HEK293T (cell line): Measurements from ENCODE around the gene C12orf54.
"Not testable (repeated sequence)": the region's sequence is repeated elsewhere in the genome, so short reads cannot be mapped to it uniquely, and the experiment has no call there.

Experiments
- CTCF ChIA-PET: fragments of 350-600 bp; formaldehyde crosslinking; extraction: SDS; loops from one replicate; lab custom pipeline; 2021; ENCODE audit warnings: antibody characterized with exemption, inconsistent platforms; lab: Yijun Ruan, JAX
- POLR2A ChIA-PET: fragments of 350-600 bp; formaldehyde crosslinking; extraction: SDS; loops from one replicate; lab custom pipeline; 2020; ENCODE audit warnings: antibody characterized with exemption, inconsistent platforms; lab: Yijun Ruan, JAX
- DNase-seq: peaks from one replicate; pipeline ENCODE4 v3.0.0; 2012; ENCODE audit warnings: mixed read lengths; ENCODE audit errors: extremely low spot score
- ARNT ChIP-seq: fragments of 450-650 bp; IDR thresholded peaks from 2 replicates; pipeline ENCODE4 v1.6.1; 2017; ENCODE audit warnings: mild to moderate bottlenecking
- BHLHE40 ChIP-seq: fragments of 450-650 bp; IDR thresholded peaks from 2 replicates; pipeline ENCODE4 v1.6.1; 2016; ENCODE audit warnings: mild to moderate bottlenecking, moderate library complexity, borderline replicate concordance
- CTBP1 ChIP-seq: fragments of 450-650 bp; IDR thresholded peaks from 2 replicates; pipeline ENCODE4 v1.6.1; 2016; ENCODE audit warnings: borderline replicate concordance
- ELF4 ChIP-seq: fragments of 450-650 bp; IDR thresholded peaks from 2 replicates; pipeline ENCODE4 v1.6.1; 2017; ENCODE audit warnings: antibody characterized with exemption
- FOXA1 ChIP-seq: fragments of 450-650 bp; IDR thresholded peaks from 2 replicates; pipeline ENCODE4 v1.6.1; 2016; ENCODE audit warnings: mild to moderate bottlenecking
- FOXK2 ChIP-seq: fragments of 450-650 bp; IDR thresholded peaks from 2 replicates; pipeline ENCODE4 v1.6.1; 2016; ENCODE audit warnings: mild to moderate bottlenecking
- FOXM1 ChIP-seq: fragments of 450-650 bp; IDR thresholded peaks from 2 replicates; pipeline ENCODE4 v1.6.1; 2017; ENCODE audit warnings: mild to moderate bottlenecking, borderline replicate concordance
- HDGF ChIP-seq: fragments of 450-650 bp; IDR thresholded peaks from 2 replicates; pipeline ENCODE4 v1.6.1; 2017; ENCODE audit warnings: antibody characterized with exemption, borderline replicate concordance
- L3MBTL2 ChIP-seq: fragments of 450-650 bp; conservative IDR thresholded peaks from 2 replicates; pipeline ENCODE4 v1.6.1; 2016; ENCODE audit warnings: mild to moderate bottlenecking
- LEF1 ChIP-seq: fragments of 450-650 bp; IDR thresholded peaks from 2 replicates; pipeline ENCODE4 v1.6.1; 2017; ENCODE audit warnings: mild to moderate bottlenecking, borderline replicate concordance
- NFRKB ChIP-seq: fragments of 450-650 bp; IDR thresholded peaks from 2 replicates; pipeline ENCODE4 v1.6.1; 2016; ENCODE audit warnings: mild to moderate bottlenecking, moderate library complexity
- SP1 ChIP-seq: fragments of 450-650 bp; IDR thresholded peaks from 2 replicates; pipeline ENCODE4 v1.6.1; 2017
- SUZ12 ChIP-seq: fragments of 450-650 bp; IDR thresholded peaks from 2 replicates; pipeline ENCODE4 v1.6.1; 2016; ENCODE audit warnings: mild to moderate bottlenecking
- TARDBP ChIP-seq: fragments of 450-650 bp; IDR thresholded peaks from 2 replicates; pipeline ENCODE4 v1.6.1; 2016
- ZNF384 ChIP-seq: fragments of 450-650 bp; IDR thresholded peaks from 2 replicates; pipeline ENCODE4 v1.6.1; 2016
- TF ChIP-seq, protein P1 (sequence below): fragments of 450-650 bp; IDR thresholded peaks from 2 replicates; pipeline ENCODE4 v1.6.1; 2016

C12orf54 gene

DNA sequence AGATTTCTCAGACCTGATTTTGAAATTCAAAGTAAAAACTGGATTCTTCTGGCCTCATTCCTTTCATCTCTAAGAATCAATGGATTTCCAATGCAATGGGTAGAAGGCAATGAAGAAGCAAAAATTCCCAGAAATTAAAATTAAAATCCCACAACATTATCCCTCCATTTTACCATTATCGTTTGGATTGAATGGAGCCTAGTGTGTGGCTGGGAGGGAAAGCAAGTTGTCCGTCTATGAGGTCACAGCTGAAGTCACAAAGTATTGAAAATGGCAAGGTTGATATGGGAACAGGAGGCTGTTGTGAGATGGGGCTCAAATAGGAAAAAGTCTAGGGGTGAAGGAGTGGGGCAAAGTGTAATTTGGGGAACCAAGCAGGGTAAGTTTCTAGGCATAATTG lies at the start of gene C12orf54:
TSS of gene C12orf54 (plus strand) at position 301 of the 400 bp plus-strand sequence. CDS start 799 bp downstream, outside the sequence.
- TF ChIP-seq SP1, result no peak
- no peak for TF ChIP-seq SUZ12
- no peak for TF ChIP-seq L3MBTL2
- TF ChIP-seq FOXM1, result no peak
- TF ChIP-seq ELF4, result no peak
- TF ChIP-seq CTBP1, result no peak
- TF ChIP-seq HDGF, result no peak
- no peak for TF ChIP-seq NFRKB
- TF ChIP-seq LEF1, result no peak
- TF ChIP-seq, protein P1, sequence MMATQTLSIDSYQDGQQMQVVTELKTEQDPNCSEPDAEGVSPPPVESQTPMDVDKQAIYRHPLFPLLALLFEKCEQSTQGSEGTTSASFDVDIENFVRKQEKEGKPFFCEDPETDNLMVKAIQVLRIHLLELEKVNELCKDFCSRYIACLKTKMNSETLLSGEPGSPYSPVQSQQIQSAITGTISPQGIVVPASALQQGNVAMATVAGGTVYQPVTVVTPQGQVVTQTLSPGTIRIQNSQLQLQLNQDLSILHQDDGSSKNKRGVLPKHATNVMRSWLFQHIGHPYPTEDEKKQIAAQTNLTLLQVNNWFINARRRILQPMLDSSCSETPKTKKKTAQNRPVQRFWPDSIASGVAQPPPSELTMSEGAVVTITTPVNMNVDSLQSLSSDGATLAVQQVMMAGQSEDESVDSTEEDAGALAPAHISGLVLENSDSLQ, result no peak
- no peak for TF ChIP-seq ARNT
- no peak for TF ChIP-seq BHLHE40
- POLR2A ChIA-PET, result no interaction called here
- no peak for DNase-seq
- CTCF ChIA-PET, result no interaction called here

DNA sequence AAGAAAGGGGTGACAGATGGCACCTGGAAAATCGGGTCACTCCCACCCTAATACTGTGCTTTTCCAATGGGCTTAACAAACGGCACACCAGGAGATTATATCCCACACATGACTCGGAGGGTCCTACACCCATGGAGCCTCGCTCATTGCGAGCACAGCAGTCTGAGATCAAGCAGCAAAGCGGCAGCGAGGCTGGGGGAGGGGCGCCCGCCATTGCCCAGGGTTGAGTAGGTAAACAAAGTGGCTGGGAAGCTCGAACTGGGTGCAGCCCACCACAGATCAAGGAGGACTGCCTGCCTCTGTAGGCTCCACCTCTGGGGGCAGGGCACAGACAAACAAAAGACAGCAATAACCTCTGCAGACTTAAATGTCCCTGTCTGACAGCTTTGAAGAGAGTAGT lies 48.3 kb upstream of the C12orf54 start:
- POLR2A ChIA-PET, CTCF ChIA-PET, DNase-seq: not testable (repeated sequence)

DNA sequence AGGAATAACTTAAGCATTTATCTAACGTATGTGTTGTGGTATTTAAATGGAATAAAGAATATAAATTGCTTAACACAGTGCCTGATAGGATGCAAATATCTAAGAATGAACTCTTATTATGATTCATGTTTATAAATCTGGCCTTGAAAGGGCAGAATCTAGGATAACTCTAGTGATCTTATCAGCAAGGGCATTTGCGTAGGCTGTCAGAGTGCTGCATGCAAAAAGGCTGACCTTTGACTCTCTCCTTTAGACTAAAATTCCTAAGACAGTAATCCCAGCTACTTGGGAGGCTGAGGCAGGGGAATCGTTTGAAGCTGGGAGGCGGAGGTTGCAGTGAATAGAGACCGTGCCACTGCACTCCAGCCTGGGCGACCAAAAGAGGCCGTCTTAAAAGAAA lies 41.2 kb upstream of the C12orf54 start:
- TF ChIP-seq L3MBTL2 (no peak), ARNT (no peak), FOXM1 (no peak), SP1 (no peak), BHLHE40 (no peak), ZNF384 (no peak), FOXK2 (no peak), TARDBP (no peak), ELF4 (no peak), HDGF (no peak)
- no peak for DNase-seq
- CTCF ChIA-PET, result no interaction called here

DNA sequence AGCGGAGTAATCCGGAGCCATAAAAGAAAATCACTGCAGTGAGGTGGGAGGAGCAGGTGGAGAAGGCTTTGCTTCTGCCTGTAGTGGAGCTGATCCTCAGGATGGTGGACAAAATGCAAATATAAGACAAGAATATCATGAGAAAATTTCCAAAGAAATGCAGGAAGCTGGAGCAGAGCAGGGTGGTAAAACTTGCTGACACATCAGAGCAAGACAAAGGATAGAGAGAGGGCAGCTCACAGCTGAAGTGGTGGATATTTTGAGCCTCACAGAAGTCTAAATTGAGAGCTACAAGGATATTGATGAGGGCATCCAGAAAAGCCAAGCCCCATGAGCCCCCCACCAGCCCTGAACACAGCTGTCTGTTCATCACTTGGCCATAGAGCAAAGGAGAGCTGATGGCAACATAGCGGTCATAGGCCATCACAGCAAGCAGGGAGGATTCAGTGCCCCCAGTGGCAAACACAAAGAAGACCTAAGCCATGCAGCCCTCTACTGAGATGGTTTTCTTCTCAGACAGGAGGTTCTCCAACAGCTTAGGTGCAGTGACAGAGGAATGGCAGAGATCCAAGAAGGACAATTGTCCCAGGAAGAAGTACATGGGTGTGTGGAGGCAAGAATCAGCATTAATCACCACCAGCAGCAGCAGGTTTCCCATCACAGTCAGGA lies 40.0 kb upstream of the C12orf54 start:
- TF ChIP-seq BHLHE40, result no peak
- CTCF ChIA-PET, result no interaction called here
- POLR2A ChIA-PET, result no interaction called here
- peak; percentile 21 for DNase-seq

More for the DNA sequence above, 41.2 kb upstream of the C12orf54 start:
- POLR2A ChIA-PET, result no interaction called here

DNA sequence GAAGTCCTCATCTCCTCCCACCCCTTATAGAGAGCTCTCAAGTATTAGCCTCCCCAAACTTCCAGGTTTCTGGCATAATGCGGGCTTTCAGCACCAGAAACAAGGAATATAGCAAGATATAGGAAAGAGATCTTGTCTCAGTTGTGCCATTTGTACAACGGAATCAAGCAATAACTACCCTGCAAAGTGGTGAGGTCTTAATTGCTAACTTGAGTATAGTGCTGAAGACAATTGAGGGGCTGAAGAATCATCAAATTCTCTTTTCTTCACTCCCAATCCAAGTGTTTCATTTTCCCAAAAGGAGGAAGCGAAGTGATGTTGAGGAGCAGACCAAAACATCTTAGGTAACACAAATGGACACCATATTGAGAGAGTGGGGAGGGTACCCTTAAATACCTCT lies 36.8 kb upstream of the C12orf54 start:
- DNase-seq, result no peak
- ChIA-PET CTCF (no interaction called here), POLR2A (no interaction called here)
- TF ChIP-seq L3MBTL2 (no peak), ZNF384 (no peak), LEF1 (no peak), FOXM1 (no peak), TARDBP (no peak), BHLHE40 (no peak), FOXK2 (no peak), NFRKB (no peak), SUZ12 (no peak), CTBP1 (no peak), ELF4 (no peak), SP1 (no peak), ARNT (no peak), HDGF (no peak), FOXA1 (no peak)
- TF ChIP-seq, protein P1, result no peak

DNA sequence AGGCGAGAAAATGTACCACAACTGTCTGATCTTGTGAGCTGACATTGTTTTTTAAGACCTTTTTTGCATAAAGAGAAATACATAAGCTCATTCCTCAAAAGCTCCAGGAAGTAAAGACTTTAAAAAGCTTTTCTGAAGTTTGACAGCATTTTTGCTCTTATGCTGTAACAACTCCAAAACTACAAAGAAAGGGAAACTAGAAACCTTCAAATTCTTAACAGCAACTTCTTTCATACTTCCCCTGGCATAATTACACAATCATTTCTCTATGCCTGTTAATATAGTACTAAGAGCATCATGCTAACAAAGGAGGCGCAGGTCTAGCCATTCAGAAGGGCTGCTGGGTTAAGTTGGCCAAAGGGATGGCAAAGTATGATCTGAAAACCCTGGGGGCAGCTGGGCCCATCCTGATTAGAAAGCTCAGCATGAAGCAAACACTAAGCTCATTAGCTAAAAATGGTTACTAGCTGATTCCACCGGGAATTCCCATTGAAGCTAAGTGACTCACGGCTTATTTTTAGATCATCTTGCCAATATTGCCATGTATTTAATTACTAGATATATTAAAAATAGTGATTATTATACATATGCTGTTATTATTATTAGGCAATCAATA lies 36.0 kb upstream of the C12orf54 start:
- DNase-seq, result no peak
- CTCF ChIA-PET, result no interaction called here
- TF ChIP-seq SP1 (no peak), NFRKB (no peak), HDGF (no peak), ZNF384 (no peak), FOXK2 (no peak), SUZ12 (no peak), ARNT (no peak), L3MBTL2 (no peak), FOXM1 (no peak), CTBP1 (no peak), BHLHE40 (no peak), ELF4 (no peak), LEF1 (no peak), FOXA1 (no peak)
- TF ChIP-seq, protein P1, result no peak
- POLR2A ChIA-PET, result no interaction called here
